BJ (cell line): ENCODE measurements around the gene PNPLA2. TPM values are rescaled to one million over a fixed set of nuclear protein-coding genes. Genes with fewer than 3 reads are reported as not detected.
A peak's percentile ranks its signal among the peaks of the same experiment; 100 is the strongest.

ENCODE experiments used
- CTCF ChIA-PET: fragments of 350-600 bp; formaldehyde crosslinking; extraction: SDS; loops from one replicate; lab custom pipeline; 2021; ENCODE audit warnings: antibody characterized with exemption, inconsistent platforms; lab: Yijun Ruan, JAX
- POLR2A ChIA-PET: fragments of 300-600 bp; sonication (Branson Sonifier 250); formaldehyde crosslinking; extraction: SDS; loops from one replicate; lab custom pipeline; 2021; ENCODE audit warnings: antibody characterized with exemption; lab: Charles Lee
- DNase-seq: peaks from one replicate; pipeline ENCODE4 v3.0.0-alpha.2; 2011; ENCODE audit warnings: low read depth
- H3K27me3 ChIP-seq: 2 replicates; pipeline ENCODE4 v1.6.0; 2011; ENCODE audit warnings: low read length; ENCODE audit not compliant: control insufficient read depth, insufficient read depth
- H3K36me3 ChIP-seq: 2 replicates; pipeline ENCODE4 v1.5.1; 2011; ENCODE audit warnings: low read length; ENCODE audit not compliant: control insufficient read depth, insufficient read depth
- H3K4me3 ChIP-seq: 2 replicates; pipeline ENCODE4 v1.5.1; 2011; ENCODE audit warnings: low read depth, mild to moderate bottlenecking, control low read depth, low read length
- CTCF ChIP-seq: IDR thresholded peaks from 2 replicates; pipeline ENCODE4 v1.5.1; 2011; ENCODE audit warnings: low read depth, mild to moderate bottlenecking, control low read depth, inconsistent platforms, low read length, moderate library complexity; ENCODE audit not compliant: insufficient read depth
- polyA plus RNA-seq: library from polyadenylated mRNA; depleted of rRNA; stranded (reverse); fragments of >200 nt; gene quantifications from 2 replicates; pipeline ENCODE4 v1.2.3, GENCODE V29; 2011

PNPLA2 gene
- polyA plus RNA-seq, 1 experiment, result 53.1 TPM

DNA sequence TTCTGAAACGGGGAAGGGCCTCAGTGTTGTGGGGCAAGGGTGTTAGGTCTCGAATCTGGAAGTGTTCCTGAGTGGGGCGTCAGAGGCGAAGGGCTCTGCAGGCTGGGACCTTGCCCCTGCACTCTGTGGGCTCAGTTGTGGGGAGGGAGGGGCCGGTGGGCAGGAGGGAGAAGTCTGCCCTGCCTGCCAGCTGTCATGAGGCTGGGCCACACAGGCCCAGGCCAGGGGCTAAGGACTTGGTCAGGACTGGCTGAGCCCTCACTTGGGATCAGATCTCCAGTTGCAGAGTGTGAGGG lies 9.1 kb downstream of the PNPLA2 start, which contains the start of gene CRACR2B:
TSS of gene CRACR2B (plus strand) at position 23 of the 296 bp plus-strand sequence. CDS start 689 bp downstream, outside the sequence.
- H3K36me3 ChIP-seq, result peaks cover 20% of the 10 kb centered on the region
- H3K4me3 ChIP-seq, result peak within 1 kb of the TSS; percentile 25
- H3K27me3 ChIP-seq, result no peaks in the 10 kb centered on the region
- POLR2A ChIA-PET, result no interaction called here
- no peak for DNase-seq
- CTCF ChIA-PET, result no interaction called here
- no peak for TF ChIP-seq CTCF

- no peak for DNase-seq
- ChIA-PET POLR2A (interaction anchor here (0.6 kb wide), 1 partner anchor 34 kb away, joined by 3 read pairs; no protein-coding TSS in a partner anchor), CTCF (interaction anchor here (1.2 to 2.5 kb wide), 3 partner anchors 10 to 20 kb away, joined by 3 to 8 read pairs (median 3); no protein-coding TSS in a partner anchor)
- no peak for TF ChIP-seq CTCF
- no peaks in the 10 kb centered on the region for H3K27me3 ChIP-seq
- H3K36me3 ChIP-seq, result peaks cover 18% of the 10 kb centered on the region
- H3K4me3 ChIP-seq, result no peak overlapping the region
These were observed 9.9 kb downstream of the PNPLA2 start for GRCh38 chr11:828506-829175.

GRCh38 chr11:829176-829846 lies 10.6 kb downstream of the PNPLA2 start:
- ChIA-PET POLR2A (interaction anchor here (0.5 to 1.0 kb wide), 3 partner anchors 11 to 35 kb away, joined by 3 to 13 read pairs (median 11); partner anchors contain the start of gene PNPLA2), CTCF (interaction anchor here (0.7 to 2.5 kb wide), 4 partner anchors 9 to 19 kb away, joined by 3 to 8 read pairs (median 3); partner anchors contain the start of gene PNPLA2)
- Histone ChIP-seq H3K27me3 (no peaks in the 10 kb centered on the region), H3K4me3 (peak overlapping the region; percentile 23; the same call in 1 of the 2 replicates), H3K36me3 (peaks cover 14% of the 10 kb centered on the region)
- TF ChIP-seq CTCF, result no peak
- no peak for DNase-seq

- Histone ChIP-seq H3K4me3 (peak overlapping the region; percentile 23), H3K36me3 (peaks cover 8% of the 10 kb centered on the region), H3K27me3 (no peaks in the 10 kb centered on the region)
- POLR2A ChIA-PET, result interaction anchor here (0.5 to 1.0 kb wide), 2 partner anchors 11 to 15 kb away, joined by 11 to 13 read pairs; partner anchors contain the start of gene PNPLA2
- CTCF ChIA-PET, result interaction anchor here (0.7 to 2.5 kb wide), 3 partner anchors 8 to 11 kb away, joined by 3 to 8 read pairs (median 3); partner anchors contain the start of gene PNPLA2
- TF ChIP-seq CTCF, result no peak
- no peak for DNase-seq
These were observed 11.2 kb downstream of the PNPLA2 start for GRCh38 chr11:829847-830294.
